Measurements from ENCODE around the gene CD6. TPM values are rescaled to one million over a fixed set of nuclear protein-coding genes. Genes with fewer than 3 reads are reported as not detected.

The CD6 gene
- total RNA-seq, 4 donors from 2014 or later = 0.26 to 2.0 (median 0.91) TPM; not detected in 1

GRCh38 chr11:61001931-61002330, 30.5 kb downstream of the CD6 start:
- DNase-seq = no peak
- Histone ChIP-seq H3K27me3 (no peaks in the 10 kb centered on the region), H3K9me3 (no peaks in the 10 kb centered on the region), H3K36me3 (no peaks in the 10 kb centered on the region), H3K4me3 (no peak overlapping the region), H3K27ac (no peak overlapping the region), H3K4me1 (no peaks in the 10 kb centered on the region)
- intact Hi-C loops (cut with DNase I; ENCODE audit: low total_unique reads) = no loop called here
- TF ChIP-seq POLR2A (IDR thresholded peaks at IDR 0.05) (no peak), CTCF (IDR thresholded peaks at IDR 0.05) (no peak)

GRCh38 chr11:61002598-61002997, 31.1 kb downstream of the CD6 start:
- Histone ChIP-seq H3K4me1 (peaks cover 0 to 3% of the 10 kb centered on the region in 2 donors), H3K36me3 (no peaks in the 10 kb centered on the region), H3K4me3 (no peak overlapping the region), H3K27ac (no peak overlapping the region), H3K9me3 (no peaks in the 10 kb centered on the region), H3K27me3 (peaks cover 0 to 4% of the 10 kb centered on the region in 2 donors)
- DNase-seq = no peak
- no peak for TF ChIP-seq POLR2A (IDR thresholded peaks at IDR 0.05)
- no peak for TF ChIP-seq CTCF (IDR thresholded peaks at IDR 0.05)
- intact Hi-C loops (cut with DNase I; ENCODE audit: low total_unique reads) = no loop called here

- Histone ChIP-seq H3K9me3 (no peaks in the 10 kb centered on the region), H3K27me3 (peaks cover 0 to 6% of the 10 kb centered on the region in 2 donors), H3K4me1 (peaks cover 0 to 12% of the 10 kb centered on the region in 2 donors), H3K36me3 (no peaks in the 10 kb centered on the region), H3K27ac (no peak overlapping the region), H3K4me3 (no peak overlapping the region)
- TF ChIP-seq POLR2A (IDR thresholded peaks at IDR 0.05) = no peak
- TF ChIP-seq CTCF (IDR thresholded peaks at IDR 0.05) = no peak
- no peak for DNase-seq
- intact Hi-C loops (cut with DNase I; ENCODE audit: low total_unique reads) = no loop called here
Observed at GRCh38 chr11:61004180-61004611, 32.7 kb downstream of the CD6 start.

GRCh38 chr11:61004761-61005181, 33.3 kb downstream of the CD6 start:
- TF ChIP-seq POLR2A (IDR thresholded peaks at IDR 0.05) = no peak
- TF ChIP-seq CTCF (IDR thresholded peaks at IDR 0.05) = no peak
- H3K36me3 ChIP-seq = no peaks in the 10 kb centered on the region
- intact Hi-C loops (cut with DNase I; ENCODE audit: low total_unique reads) = no loop called here
- H3K27ac ChIP-seq = no peak overlapping the region
- DNase-seq = no peak
- H3K9me3 ChIP-seq = no peaks in the 10 kb centered on the region
- peaks cover 0 to 6% of the 10 kb centered on the region in 2 donors for H3K27me3 ChIP-seq
- peaks cover 0 to 12% of the 10 kb centered on the region in 2 donors for H3K4me1 ChIP-seq
- no peak overlapping the region for H3K4me3 ChIP-seq

- intact Hi-C loops (cut with DNase I; ENCODE audit: low total_unique reads) = no loop called here
Observed at GRCh38 chr11:61007383-61007955, 36.0 kb downstream of the CD6 start.

More at GRCh38 chr11:61007383-61007955, 36.0 kb downstream of the CD6 start:
- Histone ChIP-seq H3K4me3 (peak overlapping the region; percentile 17 to 22), H3K4me1 (peaks cover 0 to 12% of the 10 kb centered on the region in 2 donors), H3K27me3 (peaks cover 0 to 6% of the 10 kb centered on the region in 2 donors), H3K36me3 (no peaks in the 10 kb centered on the region), H3K27ac (no peak overlapping the region), H3K9me3 (no peaks in the 10 kb centered on the region)
- TF ChIP-seq POLR2A (IDR thresholded peaks at IDR 0.05) (no peak), CTCF (IDR thresholded peaks at IDR 0.05) (no peak)
- DNase-seq = no peak
